Osteoblast (primary cell): ENCODE results near the gene MED1. TPM values are rescaled to one million over a fixed set of nuclear protein-coding genes. Genes with fewer than 3 reads are reported as not detected.
A peak's percentile ranks its signal among the peaks of the same experiment; 100 is the strongest.
"Not testable (repeated sequence)": the region's sequence is repeated elsewhere in the genome, so short reads cannot be mapped to it uniquely, and the experiment has no call there.

ENCODE experiments used
- DNase-seq: peaks from one replicate; pipeline ENCODE4 v3.0.0; 2011; ENCODE audit warnings: low spot score, mixed read lengths; ENCODE audit not compliant: insufficient read length; ENCODE audit errors: missing footprints
- H2AFZ ChIP-seq: 2 replicates; pipeline ENCODE4 v1.6.0; 2011; ENCODE audit warnings: mild to moderate bottlenecking, low read length
- H3K27ac ChIP-seq: 2 replicates; pipeline ENCODE4 v1.5.1; 2011; ENCODE audit warnings: mild to moderate bottlenecking, low read depth, low read length, moderate library complexity
- H3K27me3 ChIP-seq: 2 replicates; pipeline ENCODE4 v1.6.0; 2012; ENCODE audit warnings: mild to moderate bottlenecking, control low read depth, inconsistent platforms, low read length, moderate library complexity; ENCODE audit not compliant: insufficient read depth
- H3K36me3 ChIP-seq: 2 replicates; pipeline ENCODE4 v1.5.1; 2011; ENCODE audit warnings: mild to moderate bottlenecking, low read length, control low read depth, moderate library complexity; ENCODE audit not compliant: insufficient read depth
- H3K4me1 ChIP-seq: 2 replicates; pipeline ENCODE4 v1.5.1; 2011; ENCODE audit warnings: mild to moderate bottlenecking, low read length, control low read depth, moderate library complexity; ENCODE audit not compliant: insufficient read depth
- H3K4me2 ChIP-seq: 2 replicates; pipeline ENCODE4 v1.6.0; 2011; ENCODE audit warnings: mild to moderate bottlenecking, low read length; ENCODE audit not compliant: insufficient read depth
- H3K4me3 ChIP-seq: fragments of 200-600 bp; sonication (generic); 3 replicates; pipeline ENCODE4 v1.5.1; 2012; ENCODE audit warnings: mild to moderate bottlenecking, low read length, inconsistent platforms; ENCODE audit not compliant: insufficient read depth
- H3K79me2 ChIP-seq: 2 replicates; pipeline ENCODE4 v1.6.0; 2012; ENCODE audit warnings: mild to moderate bottlenecking, low read length, control low read depth, inconsistent platforms; ENCODE audit not compliant: insufficient read depth
- H3K9me3 ChIP-seq: 2 replicates; pipeline ENCODE4 v1.5.1; 2011; ENCODE audit warnings: low read depth, low read length, control low read depth
- H4K20me1 ChIP-seq: 2 replicates; pipeline ENCODE4 v1.6.0; 2012; ENCODE audit warnings: mild to moderate bottlenecking, low read length, control low read depth; ENCODE audit not compliant: insufficient read depth
- total RNA-seq: library from RNA; depleted of rRNA; stranded (reverse); fragments of >200 nt; gene quantifications from 2 replicates; pipeline ENCODE4 v1.2.3, GENCODE V29; 2012
- TF ChIP-seq, protein P1 (sequence below): IDR thresholded peaks from 2 replicates; pipeline ENCODE4 v1.5.1; 2011; ENCODE audit warnings: mild to moderate bottlenecking, low read depth, low read length, moderate library complexity; ENCODE audit errors: extremely low read depth

MED1 gene
- total RNA-seq, 1 donor = 24.6 TPM

DNA sequence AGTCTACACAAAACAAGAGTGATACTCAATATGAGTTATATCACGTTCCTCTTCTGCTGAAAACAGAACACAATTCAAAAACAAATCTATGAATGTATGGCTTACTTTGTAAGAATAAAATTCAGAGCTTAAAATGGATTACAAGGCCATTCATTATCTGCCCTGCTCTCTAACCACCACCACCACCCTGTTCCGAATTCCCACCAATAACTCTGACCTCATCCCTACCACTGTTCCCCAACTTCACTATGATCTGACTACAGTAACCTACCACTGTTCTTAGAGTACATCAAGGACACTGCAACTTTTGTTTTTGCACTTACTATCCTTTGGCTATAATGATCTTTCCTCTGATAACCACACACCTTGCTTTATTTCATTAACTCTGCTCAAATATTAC lies 70.9 kb downstream of the MED1 start:
- H3K27ac ChIP-seq = no peak overlapping the region
- DNase-seq = no peak
- TF ChIP-seq, protein P1, sequence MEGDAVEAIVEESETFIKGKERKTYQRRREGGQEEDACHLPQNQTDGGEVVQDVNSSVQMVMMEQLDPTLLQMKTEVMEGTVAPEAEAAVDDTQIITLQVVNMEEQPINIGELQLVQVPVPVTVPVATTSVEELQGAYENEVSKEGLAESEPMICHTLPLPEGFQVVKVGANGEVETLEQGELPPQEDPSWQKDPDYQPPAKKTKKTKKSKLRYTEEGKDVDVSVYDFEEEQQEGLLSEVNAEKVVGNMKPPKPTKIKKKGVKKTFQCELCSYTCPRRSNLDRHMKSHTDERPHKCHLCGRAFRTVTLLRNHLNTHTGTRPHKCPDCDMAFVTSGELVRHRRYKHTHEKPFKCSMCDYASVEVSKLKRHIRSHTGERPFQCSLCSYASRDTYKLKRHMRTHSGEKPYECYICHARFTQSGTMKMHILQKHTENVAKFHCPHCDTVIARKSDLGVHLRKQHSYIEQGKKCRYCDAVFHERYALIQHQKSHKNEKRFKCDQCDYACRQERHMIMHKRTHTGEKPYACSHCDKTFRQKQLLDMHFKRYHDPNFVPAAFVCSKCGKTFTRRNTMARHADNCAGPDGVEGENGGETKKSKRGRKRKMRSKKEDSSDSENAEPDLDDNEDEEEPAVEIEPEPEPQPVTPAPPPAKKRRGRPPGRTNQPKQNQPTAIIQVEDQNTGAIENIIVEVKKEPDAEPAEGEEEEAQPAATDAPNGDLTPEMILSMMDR = no peak
- no peaks in the 10 kb centered on the region for H3K9me3 ChIP-seq
- H3K27me3 ChIP-seq = no peaks in the 10 kb centered on the region
- no peaks in the 10 kb centered on the region for H3K36me3 ChIP-seq
- H3K4me1 ChIP-seq = no peaks in the 10 kb centered on the region
- no peak overlapping the region for H3K4me3 ChIP-seq
- H2AFZ ChIP-seq = no peak overlapping the region
- peaks cover 27% of the 10 kb centered on the region for H3K79me2 ChIP-seq
- H3K4me2 ChIP-seq = no peak overlapping the region
- peaks cover 19% of the 10 kb centered on the region for H4K20me1 ChIP-seq

DNA sequence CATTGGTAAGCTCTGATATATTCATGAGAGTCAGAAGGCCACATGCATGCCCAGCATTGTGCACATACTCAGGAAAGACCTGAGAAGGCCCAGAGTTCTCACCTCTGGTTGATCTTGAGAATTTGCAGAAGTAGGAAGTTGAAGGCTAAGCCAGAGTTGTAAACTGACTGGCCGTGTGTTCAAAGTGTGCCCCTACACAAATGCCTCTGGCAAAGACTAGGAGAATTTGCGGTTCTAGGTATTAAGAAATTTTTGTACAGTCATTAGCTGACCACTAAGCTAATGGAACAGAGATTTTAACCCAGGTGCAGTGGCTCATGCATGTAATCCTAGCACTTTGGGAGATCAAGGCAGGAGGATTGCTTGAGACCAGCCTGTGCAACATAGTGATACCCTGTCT lies 74.6 kb downstream of the MED1 start:
- TF ChIP-seq, protein P1 = no peak
- peaks cover 21% of the 10 kb centered on the region for H3K79me2 ChIP-seq
- DNase-seq = no peak

DNA sequence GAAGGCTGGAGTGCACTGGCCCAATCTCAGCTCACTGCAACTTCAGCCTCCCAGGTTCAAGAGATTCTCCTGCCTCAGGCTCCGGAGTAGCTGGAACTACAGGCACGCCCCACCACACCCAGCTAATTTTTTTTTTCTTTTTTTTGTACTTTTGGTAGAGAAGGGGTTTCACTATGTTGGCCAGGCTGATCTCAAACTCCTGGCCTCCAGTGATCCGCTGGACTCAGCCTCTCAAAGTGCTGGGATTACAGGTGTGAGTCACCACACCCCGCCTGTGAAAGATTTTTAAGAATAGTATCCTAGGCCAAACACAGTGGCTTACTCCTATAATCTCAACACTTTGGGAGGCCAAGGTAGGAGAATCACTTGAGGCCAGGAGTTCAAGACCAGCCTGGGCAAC lies 83.3 kb downstream of the MED1 start:
- H3K79me2 ChIP-seq, H2AFZ ChIP-seq, H3K4me3 ChIP-seq, H3K27ac ChIP-seq, H3K36me3 ChIP-seq, H3K27me3 ChIP-seq, H3K4me2 ChIP-seq, DNase-seq, H4K20me1 ChIP-seq, H3K9me3 ChIP-seq: not testable (repeated sequence)
- H3K4me1 ChIP-seq = peaks cover 15% of the 10 kb centered on the region

More for the DNA sequence above, 74.6 kb downstream of the MED1 start:
- Histone ChIP-seq H4K20me1 (peaks cover 20% of the 10 kb centered on the region), H3K4me3 (no peak overlapping the region), H3K4me1 (no peaks in the 10 kb centered on the region), H3K36me3 (no peaks in the 10 kb centered on the region), H3K27ac (no peak overlapping the region), H2AFZ (no peak overlapping the region), H3K9me3 (no peaks in the 10 kb centered on the region), H3K4me2 (no peak overlapping the region), H3K27me3 (no peaks in the 10 kb centered on the region)

DNA sequence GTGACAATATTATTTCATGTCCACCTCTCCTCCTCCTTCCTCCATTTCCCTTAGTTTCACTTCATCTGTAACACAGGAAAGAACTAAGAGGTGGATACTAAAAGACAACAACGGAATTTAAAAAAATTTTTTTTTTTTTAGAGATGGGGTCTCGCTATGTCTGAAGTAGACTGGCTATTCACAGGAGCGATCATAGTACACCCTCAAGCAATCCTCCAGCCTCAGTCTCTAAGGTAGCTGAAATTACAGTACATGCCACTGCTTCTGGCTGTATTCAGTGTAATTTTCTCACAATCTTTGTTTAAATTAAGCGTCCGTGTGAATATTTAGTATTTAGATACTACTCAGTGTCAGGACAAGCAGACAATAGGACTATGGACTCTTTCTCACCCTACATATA lies 85.2 kb downstream of the MED1 start:
- Histone ChIP-seq H3K27ac (peak overlapping the region; percentile 46), H3K9me3 (no peaks in the 10 kb centered on the region), H2AFZ (no peak overlapping the region), H3K27me3 (no peaks in the 10 kb centered on the region), H3K79me2 (peaks cover 11% of the 10 kb centered on the region), H3K4me1 (peaks cover 15% of the 10 kb centered on the region), H4K20me1 (peaks cover 7% of the 10 kb centered on the region), H3K4me2 (peak overlapping the region; percentile 73), H3K36me3 (no peaks in the 10 kb centered on the region), H3K4me3 (peak overlapping the region; percentile 9)
- TF ChIP-seq, protein P1 = no peak
- no peak for DNase-seq

DNA sequence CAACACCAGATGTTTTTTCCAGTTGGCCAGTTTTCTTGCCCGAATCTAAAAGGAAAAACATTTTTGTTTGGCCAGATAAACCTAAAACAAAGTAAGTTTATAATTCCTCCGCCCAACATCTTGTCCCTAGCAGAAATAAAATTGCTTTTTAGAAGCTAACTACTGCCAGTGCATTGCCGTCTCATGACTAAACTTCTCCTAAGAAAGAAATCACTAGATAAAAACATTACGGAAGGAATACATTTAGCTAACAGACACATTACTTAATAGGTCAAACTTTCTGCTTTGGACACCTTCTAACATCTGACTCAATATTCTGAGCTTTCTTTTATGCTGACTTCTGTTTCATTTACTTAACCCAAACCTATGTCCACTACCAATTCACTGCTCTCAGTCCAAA lies 85.8 kb downstream of the MED1 start:
- H3K4me3 ChIP-seq = peak overlapping the region; percentile 9
- DNase-seq = peak; percentile 79

More for the DNA sequence above, 85.8 kb downstream of the MED1 start:
- Histone ChIP-seq H3K27ac (peak overlapping the region; percentile 46), H3K4me1 (peaks cover 15% of the 10 kb centered on the region), H3K79me2 (peaks cover 16% of the 10 kb centered on the region), H3K27me3 (no peaks in the 10 kb centered on the region), H3K36me3 (no peaks in the 10 kb centered on the region), H4K20me1 (peaks cover 11% of the 10 kb centered on the region), H2AFZ (no peak overlapping the region), H3K9me3 (no peaks in the 10 kb centered on the region), H3K4me2 (peak overlapping the region; percentile 73)
- TF ChIP-seq, protein P1 = no peak
